ENCODE data around the gene OR51B5.

GRCh38 chr11:5293028-5293427 lies 50.3 kb downstream of the OR51B5 start:
- no peak for TF ChIP-seq POLR2AphosphoS5 (IDR thresholded peaks at IDR 0.05)
- TF ChIP-seq CTCF (IDR thresholded peaks at IDR 0.05), result no peak
- no peak for TF ChIP-seq POLR2A (IDR thresholded peaks at IDR 0.05)
